K562 (cell line): ENCODE data around the gene FST. TPM values are rescaled to one million over a fixed set of nuclear protein-coding genes. Genes with fewer than 3 reads are reported as not detected.

Source experiments
- ATAC-seq: fragments of 200-7000 bp; cut with Tn5 transposase; 3 replicates; pipeline ENCODE4 v1.9.1; 2020; ENCODE audit warnings: moderate library complexity
- BruUV-seq: library from RNA; stranded (reverse); fragments of 400-500 nt; replicated peaks from 2 replicates; lab custom pipeline; 2021; lab: Mats Ljungman, UMichigan
- CTCF ChIA-PET: fragments of 300-600 bp; formaldehyde crosslinking; extraction: SDS; loops from one replicate; lab custom pipeline; 2021; ENCODE audit warnings: low intra/inter-chr PET ratio; lab: Yijun Ruan, JAX
- POLR2A ChIA-PET: fragments of 300-600, 350-650 bp; sonication (Branson Sonifier 250); formaldehyde crosslinking; extraction: SDS; loops from one replicate; lab custom pipeline; 2021; ENCODE audit warnings: antibody characterized with exemption, inconsistent platforms; lab: Yijun Ruan, JAX
- DNase-seq, 4 experiments: peaks; one replicate each; pipeline versions ENCODE4 v3.0.0 to v3.0.0-alpha.2; 2011 to 2018; ENCODE audit warnings: low spot score in 3 of 4, mixed read lengths in 3 of 4; ENCODE audit errors: extremely low read depth in 1 of 4
- FAIRE-seq: peaks from 2 replicates; lab custom pipeline; 2011; peaks lifted over from hg19 to GRCh38; lab: Jason Lieb, UNC
- H2AFZ ChIP-seq: 2 replicates; pipeline ENCODE4 v1.6.0; 2011; ENCODE audit warnings: low read depth, low read length, control low read depth, inconsistent platforms
- H3K27ac ChIP-seq: fragments of 200-600 bp; 3 replicates; pipeline ENCODE4 v1.8.0; 2011; ENCODE audit warnings: low read depth, mild to moderate bottlenecking, control low read depth, inconsistent platforms, low read length, moderate library complexity, mixed read lengths; ENCODE audit errors: extremely low read depth
- H3K27me3 ChIP-seq, 2 experiments: fragments of 300-600 bp in 1 of 2; 2 replicates in 1 of 2; 3 replicates in 1 of 2; pipeline versions ENCODE4 v1.6.0 to v1.8.0; 2011; ENCODE audit warnings: inconsistent platforms in 2 of 2, low read length in 2 of 2, mild to moderate bottlenecking in 1 of 2, mixed read lengths in 1 of 2, moderate library complexity in 1 of 2; ENCODE audit not compliant: control insufficient read depth in 2 of 2, insufficient read depth in 2 of 2
- H3K36me3 ChIP-seq: fragments of 300-600 bp; 3 replicates; pipeline ENCODE4 v1.8.0; 2011; ENCODE audit warnings: mild to moderate bottlenecking, low read length, inconsistent platforms; ENCODE audit not compliant: control insufficient read depth, insufficient read depth
- H3K4me1 ChIP-seq, 2 experiments: fragments of 200-600 bp in 1 of 2; replicated peaks in 1 of 2; 2 replicates in 1 of 2; 3 replicates in 1 of 2; pipeline versions ENCODE4 v1.5.1 to v1.8.0; 2011; ENCODE audit warnings: inconsistent platforms in 2 of 2, low read length in 2 of 2, mild to moderate bottlenecking in 1 of 2, mixed read lengths in 1 of 2, moderate library complexity in 1 of 2; ENCODE audit not compliant: control insufficient read depth in 2 of 2, insufficient read depth in 2 of 2
- H3K4me2 ChIP-seq: 2 replicates; pipeline ENCODE4 v1.6.1; 2011; ENCODE audit warnings: low read length, control low read depth, inconsistent platforms, mixed read lengths; ENCODE audit not compliant: insufficient read depth
- H3K4me3 ChIP-seq: fragments of 200-600 bp; sonication (generic), shearing (Covaris generic); 2 replicates; pipeline ENCODE4 v1.5.1; 2016; ENCODE audit warnings: control low read depth, inconsistent platforms
- H3K79me2 ChIP-seq: fragments of 200-600 bp; 3 replicates; pipeline ENCODE4 v1.8.0; 2011; ENCODE audit warnings: low read length, inconsistent platforms; ENCODE audit not compliant: control insufficient read depth, insufficient read depth
- H3K9ac ChIP-seq, 2 experiments: 2 replicates each; pipeline versions ENCODE4 v1.6.0 to v1.6.1; 2011; ENCODE audit warnings: low read depth in 2 of 2, low read length in 2 of 2, control low read depth in 1 of 2, inconsistent platforms in 1 of 2, mild to moderate bottlenecking in 1 of 2, mixed read lengths in 1 of 2; ENCODE audit not compliant: insufficient read depth in 1 of 2
- H3K9me1 ChIP-seq: one replicate; pipeline ENCODE4 v1.6.0; 2011; ENCODE audit warnings: inconsistent platforms, mild to moderate bottlenecking, low read length, moderate library complexity; ENCODE audit not compliant: control insufficient read depth, insufficient read depth
- H3K9me3 ChIP-seq: replicated peaks from 2 replicates; pipeline ENCODE4 v1.5.1; 2011; ENCODE audit warnings: low read depth, low read length, inconsistent platforms; ENCODE audit not compliant: control insufficient read depth, insufficient read depth
- H4K20me1 ChIP-seq: replicated peaks from 2 replicates; pipeline ENCODE4 v1.6.1; 2011; ENCODE audit warnings: low read length, inconsistent platforms, mixed read lengths; ENCODE audit not compliant: control insufficient read depth, insufficient read depth
- EP300 ChIP-seq: IDR thresholded peaks from 2 replicates; pipeline ENCODE4 v1.6.1; 2012; ENCODE audit warnings: low read length, improper control_type of control experiment
- FOXJ2 ChIP-seq: fragments of 200-800 bp; sonication (Bioruptor generic); IDR thresholded peaks from 2 replicates; pipeline ENCODE4 v1.6.1; 2016; ENCODE audit warnings: missing genetic modification characterization, missing compliant biosample characterization
- KDM2B ChIP-seq: fragments of 250-450 bp; sonication (Bioruptor Pico); IDR thresholded peaks from 2 replicates; pipeline ENCODE4 v1.8.0; 2021; ENCODE audit warnings: mild to moderate bottlenecking, moderate library complexity
- MED1 ChIP-seq: sonication (generic); formaldehyde crosslinking; IDR thresholded peaks from 2 replicates; pipeline ENCODE4 v1.8.1; 2023; ENCODE audit warnings: missing genetic modification reagents, borderline replicate concordance
- NEUROD1 ChIP-seq: fragments of 150-350 bp; IDR thresholded peaks from 2 replicates; pipeline ENCODE4 v1.6.1; 2014; ENCODE audit warnings: borderline replicate concordance, low read length, low read depth; ENCODE audit not compliant: partially characterized antibody
- NR3C1 ChIP-seq: sonication (generic); formaldehyde crosslinking; IDR thresholded peaks from 2 replicates; pipeline ENCODE4 v1.8.1; 2022; ENCODE audit warnings: missing genetic modification reagents
- RBM25 ChIP-seq: fragments of 200-400 bp; formaldehyde crosslinking; IDR thresholded peaks from 2 replicates; pipeline ENCODE4 v1.6.1; 2018; ENCODE audit warnings: low read length, low read depth, moderate library complexity; ENCODE audit not compliant: severe bottlenecking
- TAF7 ChIP-seq: fragments of 450-650 bp; IDR thresholded peaks from 2 replicates; pipeline ENCODE4 v1.6.1; 2016; ENCODE audit warnings: missing genetic modification characterization, missing compliant biosample characterization
- ZNF318 ChIP-seq, 2 experiments: fragments of 450-650 bp; IDR thresholded peaks; 2 replicates each; pipeline ENCODE4 v1.6.1; 2016; ENCODE audit warnings: mild to moderate bottlenecking in 2 of 2, borderline replicate concordance in 1 of 2, low read depth in 1 of 2, moderate library complexity in 1 of 2
- ZNF347 ChIP-seq: fragments of 450-650 bp; formaldehyde crosslinking; IDR thresholded peaks from 2 replicates; pipeline ENCODE4 v1.4.0; 2020; ENCODE audit warnings: low read depth, mild to moderate bottlenecking, moderate library complexity
- ZSCAN32 ChIP-seq: fragments of 450-650 bp; formaldehyde crosslinking; IDR thresholded peaks from 2 replicates; pipeline ENCODE4 v1.4.0; 2020; ENCODE audit warnings: mild to moderate bottlenecking, moderate library complexity
- WGBS: fragments of 100-300 bp; shearing (Covaris generic); methylation state at CpG from one replicate; pipeline ENCODE4 v1.1.6; 2016; ENCODE audit warnings: low coverage, mixed read lengths; ENCODE audit not compliant: insufficient coverage; ENCODE audit errors: missing lambda C conversion rate; 5-methylcytosine and 5-hydroxymethylcytosine counted together
- in situ Hi-C: fragments of 300-500 bp; cut with MboI; formaldehyde crosslinking; loops from 4 replicates; pipeline ENCODE4 v1.15.0; 2018; ENCODE audit warnings: inconsistent platforms, mixed read lengths
- intact Hi-C: fragments of 100-400 bp; cut with micrococcal nuclease; formaldehyde crosslinking; loops from 2 replicates; pipeline ENCODE4 v1.14.2; 2022
- polyA plus RNA-seq, 8 experiments: library from polyadenylated mRNA; depleted of rRNA in 4 of 8; stranded (reverse) in 5 of 8; unstranded in 3 of 8; fragments of >200 nt; fragmentation: Nextera tagmentation in 2 of 8; fragmentation: Illumina TruSeq in 1 of 8; extraction: Ambion mirVana in 2 of 8; extraction: Trizol in 1 of 8; gene quantifications; 2 replicates each; pipeline versions ENCODE4 v1.2.1 to v1.2.3, GENCODE V29; 2011 to 2014; ENCODE audit warnings: inconsistent platforms in 1 of 8, missing spikeins in 1 of 8
- total RNA-seq, 7 experiments: library from RNA; depleted of rRNA in 6 of 7; stranded (reverse); fragments of >200 nt in 6 of 7; fragmentation: Illumina TruSeq in 2 of 7; extraction: Trizol in 2 of 7; gene quantifications; 2 replicates each; pipeline versions ENCODE4 v1.2.1 to v1.2.3, GENCODE V29; 2011 to 2021; ENCODE audit warnings: low replicate concordance in 1 of 7
- TF ChIP-seq, protein P1 (sequence below): sonication (generic); formaldehyde crosslinking; IDR thresholded peaks from 2 replicates; pipeline ENCODE4 v1.8.0; 2022; ENCODE audit warnings: mild to moderate bottlenecking, missing genetic modification reagents

The FST gene
- total and polyA plus RNA-seq, 9 of the 15 experiments (the other 6 are each of a cell fraction or from before 2014, with no cell fraction given) = 0.03 to 0.27 TPM; not detected in 7

GRCh38 chr5:53434541-53434940 is 45.9 kb upstream of the FST start:
- Histone ChIP-seq H3K4me3 (no peak overlapping the region), H2AFZ (no peak overlapping the region), H3K27me3 (peaks cover 0 to 4% of the 10 kb centered on the region in 2 experiments; a peak in 1 of 5 replicates), H3K4me2 (no peak overlapping the region), H3K9ac (no peak overlapping the region), H4K20me1 (no peaks in the 10 kb centered on the region), H3K36me3 (no peaks in the 10 kb centered on the region), H3K79me2 (no peaks in the 10 kb centered on the region), H3K9me3 (no peaks in the 10 kb centered on the region), H3K9me1 (no peaks in the 10 kb centered on the region), H3K27ac (no peak overlapping the region), H3K4me1 (peaks cover 0 to 5% of the 10 kb centered on the region in 2 experiments; a peak in 2 of 5 replicates)
- intact Hi-C loops = no loop called here
- ChIA-PET POLR2A (interaction anchor here (1.7 kb wide), 1 partner anchor 15 kb away, joined by 3 read pairs; no protein-coding TSS in a partner anchor), CTCF (no interaction called here)
- DNase-seq = no peak
- ATAC-seq = no peak
- in situ Hi-C loops = loop anchor here (25.0 kb wide), 3 partner anchors 778 to 1453 kb away; no protein-coding TSS in a partner anchor
- no peak for FAIRE-seq
- WGBS = 0% methylated on average over 1 of the region's 1 CpG
- BruUV-seq = no TSS peak
- no peak for TF ChIP-seq KDM2B (CRISPR knock-in tag)
- TF ChIP-seq NEUROD1 = no peak
- no peak for TF ChIP-seq NR3C1 (CRISPR knock-in tag)
- TF ChIP-seq, protein P1, sequence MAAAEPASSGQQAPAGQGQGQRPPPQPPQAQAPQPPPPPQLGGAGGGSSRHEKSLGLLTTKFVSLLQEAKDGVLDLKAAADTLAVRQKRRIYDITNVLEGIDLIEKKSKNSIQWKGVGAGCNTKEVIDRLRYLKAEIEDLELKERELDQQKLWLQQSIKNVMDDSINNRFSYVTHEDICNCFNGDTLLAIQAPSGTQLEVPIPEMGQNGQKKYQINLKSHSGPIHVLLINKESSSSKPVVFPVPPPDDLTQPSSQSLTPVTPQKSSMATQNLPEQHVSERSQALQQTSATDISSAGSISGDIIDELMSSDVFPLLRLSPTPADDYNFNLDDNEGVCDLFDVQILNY = no peak
- no peak for TF ChIP-seq EP300
- no peak for TF ChIP-seq ZSCAN32 (CRISPR knock-in tag)
- no peak for TF ChIP-seq ZNF347 (CRISPR knock-in tag)
- TF ChIP-seq MED1 (CRISPR knock-in tag) = no peak
- no peak for TF ChIP-seq ZNF318 (IDR thresholded peaks at IDR 0.05; ENCODE audit: borderline replicate concordance in 1 of 2, low read depth in 1 of 2)
- TF ChIP-seq TAF7 = no peak
- no peak for TF ChIP-seq FOXJ2 (tag)
- no peak for TF ChIP-seq RBM25
